ENCODE data around the gene NUBPL.
"Not testable (repeated sequence)": the region's sequence is repeated elsewhere in the genome, so short reads cannot be mapped to it uniquely, and the experiment has no call there.

NUBPL gene

DNA sequence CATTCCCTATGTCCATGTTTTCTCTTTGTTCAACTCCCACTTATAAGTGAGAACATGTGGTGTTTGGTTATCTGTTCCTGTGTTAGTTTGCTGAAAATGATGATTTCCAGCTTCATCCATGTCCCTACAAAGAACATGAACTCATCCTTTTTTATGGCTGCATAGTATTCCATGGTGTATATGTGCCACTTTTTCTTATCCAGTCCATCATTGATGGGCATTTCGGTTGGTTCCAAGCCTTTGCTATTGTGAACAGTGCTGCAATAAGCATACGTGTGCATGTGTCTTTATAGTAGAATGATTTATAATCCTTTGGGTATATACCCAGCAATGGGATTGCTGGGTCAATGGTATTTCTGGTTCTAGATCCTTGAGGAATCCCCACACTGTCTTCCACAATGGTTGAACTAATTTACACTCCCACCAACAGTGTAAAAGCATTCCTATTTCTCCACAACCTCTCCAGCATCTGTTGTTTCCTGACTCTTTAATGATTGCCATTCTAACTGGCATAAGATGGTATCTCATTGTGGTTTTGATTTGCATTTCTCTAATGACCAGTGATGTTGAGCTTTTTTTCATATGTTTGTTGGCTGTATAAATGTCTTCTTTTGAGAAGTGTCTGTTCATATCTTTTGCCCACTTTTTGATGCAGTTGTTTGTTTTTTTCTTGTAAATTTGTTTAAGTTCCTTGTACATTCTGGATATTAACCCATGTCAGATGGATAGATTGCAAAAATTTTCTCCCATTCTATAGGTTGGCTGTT lies 252.7 kb downstream of the NUBPL start:
- DNase-seq (ENCODE audit: low read depth) = not testable (repeated sequence)

DNA sequence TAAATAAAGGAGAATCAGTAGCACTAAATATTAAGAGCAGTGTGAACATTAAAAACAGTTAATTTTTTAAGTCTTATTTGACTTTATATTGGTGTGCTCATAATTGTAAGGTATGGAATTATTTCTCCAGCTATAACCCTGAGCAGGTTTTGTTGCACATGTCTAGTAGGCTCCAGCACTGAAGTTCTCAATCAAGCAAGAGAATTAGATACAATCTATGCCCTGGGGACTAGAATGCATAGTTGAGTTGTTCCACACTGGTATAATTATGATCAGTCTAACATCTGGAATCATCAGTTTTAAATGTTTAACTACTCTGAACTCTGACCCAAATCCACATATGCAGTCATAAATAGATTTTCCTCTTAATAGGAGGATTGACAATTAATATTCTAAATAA lies 258.1 kb downstream of the NUBPL start:
- no peak for DNase-seq (ENCODE audit: low read depth)

DNA sequence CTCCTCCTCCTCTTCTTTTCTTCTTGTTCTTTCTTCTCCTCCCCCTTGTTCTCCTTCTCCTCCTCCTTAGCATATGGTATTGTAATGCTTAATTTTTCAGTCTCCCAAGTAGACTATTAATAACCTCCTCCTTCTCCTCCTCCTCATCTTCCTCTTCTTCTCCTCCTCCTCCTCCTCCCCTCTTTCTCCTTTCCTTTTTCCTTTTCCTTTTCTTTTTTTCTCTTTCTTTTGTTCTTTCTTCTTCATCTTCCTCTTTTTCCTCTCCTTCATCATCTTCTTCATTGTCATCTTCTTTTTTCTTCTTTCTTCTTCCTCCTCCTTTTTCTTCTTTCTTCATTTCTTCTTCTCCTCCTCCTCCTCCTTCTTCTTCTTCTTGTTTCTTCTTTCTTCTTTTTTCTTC lies 264.3 kb downstream of the NUBPL start:
- no peak for DNase-seq (ENCODE audit: low read depth)

DNA sequence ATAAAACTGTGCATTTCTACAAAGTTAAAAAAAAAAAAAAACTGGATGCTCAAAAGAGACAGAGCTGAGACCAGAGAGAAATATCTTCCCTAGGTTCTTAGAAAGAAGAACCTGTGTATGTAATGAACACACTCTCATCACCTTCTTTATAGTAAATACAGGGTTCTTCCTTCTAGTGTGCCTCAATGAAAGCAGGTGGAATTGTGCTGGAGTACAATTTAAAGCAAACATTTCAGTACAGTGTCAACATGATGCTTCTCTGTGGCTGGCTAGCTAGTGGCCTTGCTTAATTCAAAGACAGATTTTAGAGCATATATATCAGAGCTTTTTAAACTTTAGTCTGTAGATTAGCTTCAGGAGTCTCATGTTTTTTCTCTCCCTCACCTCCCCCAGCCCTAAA lies 266.1 kb downstream of the NUBPL start:
- DNase-seq (ENCODE audit: low read depth) = no peak

DNA sequence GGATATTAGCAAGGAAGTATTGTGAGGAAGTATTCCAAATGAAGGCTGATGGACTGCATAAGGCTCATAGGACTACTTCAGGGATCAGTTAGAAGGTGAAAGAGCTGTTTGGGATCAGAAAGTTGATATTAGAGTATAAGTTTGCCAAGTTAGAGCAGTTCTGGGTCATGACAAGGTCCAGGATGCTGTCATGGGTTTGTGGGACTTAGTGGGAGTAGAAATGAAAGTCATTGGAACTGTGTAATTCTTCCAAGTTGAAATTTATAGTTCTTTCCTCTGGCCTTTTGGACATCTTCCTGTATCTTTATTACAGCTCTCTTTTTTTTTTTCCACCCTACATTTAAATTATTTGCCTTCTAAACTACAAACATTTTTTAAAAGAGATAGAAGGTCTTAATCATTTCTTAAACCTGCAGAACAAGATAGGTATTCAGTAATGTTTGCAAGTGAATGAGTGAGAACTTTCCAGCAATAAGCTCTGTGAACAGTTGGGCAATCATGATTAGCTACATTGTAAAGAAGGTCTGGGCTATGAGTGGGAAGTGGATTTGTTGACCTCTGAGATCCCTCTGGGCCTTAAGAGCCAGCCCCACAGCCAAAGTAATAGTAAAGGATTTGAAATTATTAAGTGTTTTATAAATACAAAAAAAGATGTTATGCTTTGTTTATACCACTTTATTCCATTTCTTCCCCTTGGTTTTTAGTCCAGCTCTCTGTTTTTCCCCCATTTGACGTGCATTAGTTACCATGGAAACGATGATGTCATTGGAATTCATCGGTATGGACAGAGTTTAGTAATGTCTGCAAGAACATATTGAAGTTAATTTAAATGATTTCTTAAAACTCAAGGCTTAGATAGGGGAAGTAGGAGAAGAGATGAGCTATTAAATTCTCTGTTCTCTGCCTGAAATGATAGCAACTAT lies 268.0 kb downstream of the NUBPL start:
- DNase-seq (ENCODE audit: low read depth) = peak; percentile 70

DNA sequence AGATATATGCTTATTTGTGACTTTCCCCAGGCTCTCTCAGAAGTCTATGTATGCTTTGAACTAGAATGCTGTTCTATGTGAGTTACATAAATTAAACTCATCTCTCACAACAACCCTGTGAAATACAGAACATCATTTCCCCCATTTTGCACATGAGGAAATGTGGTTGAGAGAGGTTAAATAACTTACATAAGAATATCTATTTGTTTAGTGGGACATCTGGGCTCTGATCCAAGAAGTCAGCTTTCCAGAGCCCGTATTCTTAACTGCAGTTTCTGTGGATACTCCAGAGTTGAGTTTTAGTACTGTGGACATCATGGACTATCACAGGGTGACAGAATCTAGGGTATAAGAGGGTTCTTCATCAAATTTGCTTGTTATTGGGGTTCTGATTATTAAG lies 273.4 kb downstream of the NUBPL start:
- peak; percentile 54 for DNase-seq (ENCODE audit: low read depth)

DNA sequence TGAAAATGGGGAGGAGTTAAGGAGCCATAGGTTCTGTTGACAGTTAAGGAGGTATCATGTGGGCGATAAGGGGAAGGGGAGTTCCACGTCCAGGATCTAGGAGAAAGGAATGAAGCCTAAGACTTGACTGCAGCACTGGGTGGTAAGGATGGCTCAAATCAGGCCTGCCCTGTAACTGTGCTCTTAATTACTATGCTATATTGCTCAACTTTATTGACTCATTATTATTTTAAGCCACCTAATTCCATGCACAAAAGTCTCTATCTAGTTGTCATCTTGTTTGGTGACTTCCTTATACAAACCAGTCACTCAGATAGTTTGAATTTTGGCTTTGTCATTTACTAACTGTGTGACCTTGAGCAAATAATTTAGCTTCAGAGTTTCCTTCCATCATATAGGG lies 273.8 kb downstream of the NUBPL start:
- DNase-seq (ENCODE audit: low read depth) = peak; percentile 35

DNA sequence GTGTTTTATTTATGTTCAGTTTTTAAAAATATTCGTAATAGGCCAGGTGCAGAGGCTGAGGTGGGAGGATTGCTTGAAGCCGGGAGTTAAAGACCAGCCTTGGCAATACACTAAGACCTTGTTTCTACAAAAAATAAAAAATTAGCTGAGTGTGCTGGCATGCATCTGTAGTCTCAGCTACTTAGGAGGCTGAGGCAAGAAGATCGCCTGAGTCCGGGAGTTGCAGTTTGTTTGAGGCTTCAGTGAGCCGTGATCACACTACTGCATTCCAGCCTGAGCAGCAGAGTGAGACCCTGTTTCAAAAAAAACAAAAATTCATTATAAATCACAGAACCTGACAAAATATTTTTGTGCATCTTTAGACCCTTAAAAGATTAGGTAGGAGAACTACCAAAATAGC lies 275.8 kb downstream of the NUBPL start:
- DNase-seq (ENCODE audit: low read depth) = no peak

DNA sequence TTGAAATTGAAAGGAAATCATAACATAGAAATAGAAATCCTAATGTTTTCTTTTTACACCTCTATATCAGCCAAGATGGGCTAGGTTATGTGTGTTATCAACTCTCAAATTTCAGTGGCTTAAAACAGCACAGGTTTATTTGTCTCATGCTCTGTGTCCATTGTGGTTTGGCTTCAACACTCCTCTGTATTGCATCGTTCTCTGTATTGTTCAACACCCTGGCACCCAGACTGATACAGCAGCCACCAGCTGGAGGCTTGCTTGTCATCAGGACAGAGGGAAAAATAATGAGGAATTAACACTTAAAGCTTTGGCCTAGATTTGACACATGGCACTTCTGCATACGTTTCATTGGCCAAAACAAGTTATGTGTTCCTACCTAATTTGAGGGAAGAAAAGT lies 281.7 kb downstream of the NUBPL start:
- DNase-seq (ENCODE audit: low read depth) = no peak

DNA sequence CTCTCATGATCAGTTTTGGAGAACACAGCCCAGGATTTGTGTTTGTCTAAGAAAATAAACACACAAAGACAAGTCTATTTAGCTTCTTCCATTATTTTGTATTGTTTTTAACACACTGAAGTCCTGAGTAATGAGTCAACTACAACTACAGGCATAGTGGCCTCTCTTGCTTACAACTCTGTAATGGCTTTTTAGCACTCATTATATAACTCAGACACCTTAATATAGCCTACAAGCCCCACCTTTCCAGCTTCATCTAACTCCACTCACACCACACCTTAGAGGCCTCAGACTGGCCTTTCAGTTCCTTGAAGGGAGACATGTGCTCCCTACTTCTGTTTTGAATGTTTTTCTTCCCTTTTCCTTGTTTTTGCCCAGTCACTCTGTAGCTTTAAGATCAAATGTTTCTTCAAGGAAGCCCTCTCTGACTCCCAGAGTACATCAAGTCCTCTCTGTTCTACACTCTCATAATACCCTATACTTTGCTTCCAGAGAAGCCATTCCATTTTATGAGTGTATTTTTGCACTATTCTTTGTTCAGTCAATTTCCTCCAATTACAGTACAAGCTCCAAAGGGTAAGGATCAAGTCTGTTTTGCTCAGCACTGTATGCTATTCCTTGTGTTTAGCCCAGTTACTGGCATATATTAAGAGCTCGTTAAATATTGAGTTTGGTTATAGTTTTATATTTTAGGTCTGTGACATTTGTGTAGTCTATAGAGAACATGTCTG lies 282.3 kb downstream of the NUBPL start:
- peak; percentile 14 for DNase-seq (ENCODE audit: low read depth)

DNA sequence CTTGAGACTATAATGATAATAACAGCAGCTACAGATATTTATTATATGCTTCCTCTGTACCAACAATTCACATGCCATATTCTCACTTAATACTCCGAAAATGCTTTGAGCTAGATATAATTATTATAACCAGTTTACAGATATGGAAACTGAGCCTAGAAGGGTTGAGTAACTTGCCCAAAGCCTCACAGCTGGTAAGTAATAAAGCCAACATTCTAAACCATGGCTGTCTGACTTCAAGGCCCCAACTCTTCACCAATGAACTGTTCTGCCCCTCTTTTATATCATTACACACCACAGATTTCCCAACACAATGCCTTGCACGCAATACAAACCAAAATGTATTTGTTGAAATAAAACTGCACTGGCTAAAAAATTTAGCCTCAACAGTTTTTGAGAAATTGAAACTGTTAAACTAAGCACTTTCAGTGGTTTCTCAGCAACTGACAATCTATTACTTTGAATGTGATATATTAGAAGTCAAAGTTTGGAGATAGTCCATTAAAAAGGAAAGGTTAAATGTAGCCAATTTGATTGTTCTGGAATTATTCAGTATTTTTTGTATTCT lies 293.4 kb downstream of the NUBPL start:
- no peak for DNase-seq (ENCODE audit: low read depth)

DNA sequence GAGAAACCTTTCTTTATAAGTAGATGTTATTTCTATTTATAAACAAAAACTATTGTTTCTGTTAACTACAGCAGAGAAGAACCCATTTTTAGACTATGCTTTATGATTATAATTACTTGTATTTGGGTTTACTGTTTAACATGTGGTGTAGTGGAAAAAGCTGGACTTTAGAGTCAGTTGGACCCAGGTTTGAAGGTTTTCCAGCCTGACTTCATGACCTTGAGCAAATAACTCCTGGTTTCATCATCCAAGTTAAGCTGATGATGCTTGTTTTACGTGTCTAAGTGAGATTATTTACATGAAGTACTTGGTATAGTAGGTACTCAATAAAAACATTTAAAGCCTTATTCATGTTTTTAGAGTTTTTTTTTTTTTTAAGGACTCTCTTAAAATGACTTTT lies 294.1 kb downstream of the NUBPL start:
- DNase-seq (ENCODE audit: low read depth) = no peak

DNA sequence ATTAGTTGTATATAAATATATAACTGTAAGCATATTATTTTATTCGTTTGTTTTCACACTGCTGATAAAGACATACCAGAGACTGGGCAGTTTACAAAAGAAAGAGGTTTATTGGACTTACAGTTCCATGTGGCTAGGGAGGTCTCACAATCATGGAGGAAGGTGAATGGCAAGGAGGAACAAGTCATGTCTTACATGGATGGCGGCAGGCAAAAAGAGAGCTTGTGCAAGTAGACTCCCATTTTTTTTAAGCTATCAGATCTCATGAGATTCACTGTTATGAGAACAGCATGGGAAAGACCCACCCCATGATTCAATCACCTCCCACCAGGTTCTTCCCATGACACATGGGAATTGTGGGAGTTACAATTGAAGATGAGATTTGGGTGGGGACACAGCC lies 294.8 kb downstream of the NUBPL start:
- DNase-seq (ENCODE audit: low read depth) = not testable (repeated sequence)

DNA sequence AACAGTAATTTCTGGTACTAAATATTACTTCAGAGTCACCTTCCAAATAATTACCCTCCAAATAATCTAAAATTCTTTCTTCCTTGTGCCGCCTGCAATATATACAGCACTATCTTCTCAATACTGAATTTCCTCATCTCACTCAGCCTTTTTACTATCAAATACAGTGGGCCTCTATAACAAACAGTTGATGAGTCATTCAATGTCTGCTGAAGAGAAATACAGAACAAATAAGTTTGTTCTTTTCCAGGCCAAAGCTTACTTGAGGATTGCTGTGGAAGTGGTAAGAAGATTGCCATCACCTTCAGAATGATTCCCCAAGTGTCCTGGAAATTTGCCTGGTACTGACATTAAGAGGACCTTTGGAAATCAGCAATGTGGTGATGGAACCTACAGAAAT lies 297.7 kb downstream of the NUBPL start:
- peak; percentile 12 for DNase-seq (ENCODE audit: low read depth)

DNA sequence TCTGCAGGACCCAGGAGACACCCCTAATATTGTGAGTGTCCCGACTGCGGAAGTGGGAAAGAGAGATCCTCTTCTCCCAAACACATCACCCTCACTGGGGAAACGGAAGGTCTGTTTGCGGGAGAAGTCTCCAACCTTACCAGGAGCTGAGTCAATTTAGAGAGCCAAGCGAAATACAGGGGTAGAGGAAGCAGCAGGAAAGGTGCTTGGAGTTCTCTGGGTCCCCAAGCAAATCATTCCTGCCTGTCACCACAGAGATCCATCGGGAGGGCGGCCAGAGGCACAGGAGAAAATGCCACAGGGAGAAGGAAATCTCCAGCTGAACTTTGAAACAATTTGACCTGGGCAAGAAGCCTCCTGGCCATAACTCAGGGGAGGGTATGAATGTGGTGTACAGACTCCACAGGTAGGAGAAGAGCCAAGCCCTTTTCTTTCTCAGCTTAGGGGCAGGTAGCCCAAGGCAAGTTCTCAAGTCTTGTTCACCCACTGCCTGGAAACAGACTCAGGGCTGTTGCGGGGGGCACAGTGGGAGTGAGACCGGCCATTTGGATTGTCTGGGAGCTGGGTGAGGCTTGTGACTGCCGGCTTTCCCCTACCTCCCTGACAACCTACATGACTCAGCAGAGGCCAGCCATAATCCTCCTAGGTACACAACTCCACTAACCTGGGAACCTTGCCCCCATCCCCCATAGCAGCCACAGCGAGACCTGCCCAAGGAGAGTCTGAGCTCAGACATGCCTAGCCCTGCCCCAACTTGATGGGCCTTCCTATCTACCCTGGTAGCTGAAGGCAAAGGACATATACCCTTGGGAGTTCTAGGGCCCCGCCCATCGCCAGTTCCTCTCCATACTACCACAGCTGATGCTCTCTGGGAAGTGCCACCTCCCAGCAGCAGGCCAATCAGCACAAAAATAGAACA lies 304.0 kb downstream of the NUBPL start:
- no peak for DNase-seq (ENCODE audit: low read depth)

DNA sequence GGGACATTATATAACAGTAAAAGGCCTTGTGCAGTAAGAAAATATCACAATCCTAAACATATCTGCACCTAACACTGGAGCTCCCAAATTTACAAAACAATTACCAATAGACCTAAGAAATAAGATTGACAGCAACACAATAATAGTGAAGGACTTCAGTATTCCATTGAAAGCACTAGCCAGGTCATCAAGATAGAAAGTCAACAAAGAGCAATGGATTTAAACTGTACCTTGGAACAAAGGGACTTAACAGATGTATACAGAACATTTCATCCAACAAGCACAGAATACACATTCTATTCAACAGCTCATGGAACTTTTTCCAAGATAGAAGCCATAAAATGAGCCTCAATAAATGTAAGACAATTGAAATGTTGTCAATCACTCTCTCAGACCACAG lies 306.4 kb downstream of the NUBPL start:
- DNase-seq (ENCODE audit: low read depth) = no peak

DNA sequence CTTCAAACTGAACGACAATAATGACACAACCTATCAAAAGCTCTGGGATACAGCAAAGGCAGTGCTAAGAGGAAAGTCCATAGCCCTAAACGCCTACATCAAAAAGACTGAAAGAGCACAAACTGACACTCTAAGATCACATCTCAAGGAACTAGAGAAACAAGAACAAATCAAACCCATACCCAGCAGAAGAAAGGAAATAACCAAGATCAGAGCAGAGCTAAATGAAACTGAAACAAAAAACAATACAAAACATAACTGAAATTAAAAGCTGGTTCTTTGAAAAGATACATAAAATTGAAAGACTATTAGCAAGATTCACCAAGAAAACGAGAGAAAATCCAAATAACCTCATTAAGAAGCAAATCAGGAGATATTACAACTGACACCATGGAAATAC lies 306.9 kb downstream of the NUBPL start:
- DNase-seq (ENCODE audit: low read depth) = not testable (repeated sequence)

DNA sequence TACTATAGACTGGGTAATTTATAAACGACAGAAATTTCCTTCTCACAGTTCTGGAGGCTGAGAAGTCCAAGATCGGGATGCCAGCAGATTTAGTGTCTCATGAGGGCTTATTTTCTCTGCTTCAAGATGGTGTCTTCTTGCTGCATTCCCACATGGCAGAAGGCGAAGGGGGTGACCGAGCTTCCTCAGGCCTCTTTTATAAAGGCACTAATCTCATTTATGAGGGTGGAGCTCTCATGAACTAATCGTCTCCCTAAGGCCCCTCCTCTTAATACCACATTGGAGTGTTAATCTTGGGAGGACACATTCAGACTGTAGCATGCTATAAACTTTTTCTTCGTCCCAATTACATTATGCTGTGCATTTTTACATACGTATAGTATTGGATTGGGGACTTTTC lies 315.5 kb downstream of the NUBPL start:
- no peak for DNase-seq (ENCODE audit: low read depth)

DNA sequence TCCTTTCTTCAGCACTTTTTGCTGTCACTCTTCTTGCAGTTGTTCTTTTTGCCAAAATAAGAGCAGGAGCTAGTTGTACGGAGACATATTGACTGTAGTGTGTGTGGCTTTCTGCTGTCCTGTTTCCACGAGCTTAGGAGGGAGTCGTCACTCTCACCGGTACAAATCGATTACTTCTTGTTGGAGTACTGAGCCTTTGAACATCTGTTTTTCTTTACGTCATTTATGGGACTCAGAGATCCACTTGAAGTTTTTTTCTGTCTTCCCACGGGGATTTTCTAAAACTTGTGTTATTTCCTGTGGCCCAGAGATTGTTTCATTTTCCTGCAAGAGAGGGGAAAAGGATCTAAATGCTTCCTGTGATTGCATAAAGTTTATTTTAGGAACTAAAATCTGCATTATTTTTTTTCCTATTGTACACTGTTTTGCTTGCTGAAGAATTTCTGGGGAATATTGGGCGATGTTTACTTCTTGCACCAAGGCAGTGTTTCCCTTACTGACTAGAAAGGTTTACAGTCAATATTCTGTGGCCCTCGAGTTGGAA lies 316.1 kb downstream of the NUBPL start:
- DNase-seq (ENCODE audit: low read depth) = no peak

DNA sequence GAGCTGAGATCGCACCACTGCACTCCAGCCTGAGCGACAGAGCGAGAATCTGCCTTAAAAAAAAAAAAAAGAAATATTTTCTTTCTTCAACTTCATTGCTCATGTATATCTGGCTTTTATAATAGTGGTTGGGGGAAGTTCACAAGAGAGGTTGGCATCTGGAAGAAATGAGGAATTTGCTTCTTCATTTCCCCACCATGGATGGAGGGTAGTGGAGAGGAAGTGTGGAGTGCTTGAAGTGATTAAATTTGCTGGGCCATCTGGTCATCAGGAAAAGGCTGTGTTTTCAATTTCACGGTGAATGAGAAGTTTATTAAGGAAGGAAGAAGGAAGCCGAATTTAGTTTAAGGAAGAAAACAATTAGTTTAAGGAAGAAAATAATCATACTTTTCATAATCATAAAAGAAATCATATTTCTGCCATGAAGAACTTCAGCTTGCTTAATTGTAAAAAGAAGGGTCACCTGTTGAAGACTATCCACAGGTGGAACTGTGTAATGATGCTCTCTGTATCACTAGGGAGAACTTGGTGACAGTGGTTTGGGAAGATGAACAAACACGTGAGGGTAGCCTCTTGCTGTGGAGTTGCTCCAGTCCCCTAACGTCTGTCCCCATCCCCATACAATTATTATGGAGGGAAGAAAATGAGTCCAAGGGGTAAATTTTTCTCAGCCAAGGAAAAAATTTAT lies 318.6 kb downstream of the NUBPL start:
- DNase-seq (ENCODE audit: low read depth) = no peak

Data from EH (cell line).